HG03521 (cell line): ENCODE data around the gene PSME1.
A peak's percentile ranks its signal among the peaks of the same experiment; 100 is the strongest.

Experiments used
- ATAC-seq: cut with Tn5 transposase; IDR thresholded peaks from one replicate; pipeline ENCODE4 v1.9.1; 2021; ENCODE audit warnings: mild to moderate bottlenecking, moderate library complexity; ENCODE audit not compliant: unreplicated experiment

Gene PSME1

GRCh38 chr14:24145690-24146452, 9.9 kb downstream of the PSME1 start:
- ATAC-seq: no peak

DNA sequence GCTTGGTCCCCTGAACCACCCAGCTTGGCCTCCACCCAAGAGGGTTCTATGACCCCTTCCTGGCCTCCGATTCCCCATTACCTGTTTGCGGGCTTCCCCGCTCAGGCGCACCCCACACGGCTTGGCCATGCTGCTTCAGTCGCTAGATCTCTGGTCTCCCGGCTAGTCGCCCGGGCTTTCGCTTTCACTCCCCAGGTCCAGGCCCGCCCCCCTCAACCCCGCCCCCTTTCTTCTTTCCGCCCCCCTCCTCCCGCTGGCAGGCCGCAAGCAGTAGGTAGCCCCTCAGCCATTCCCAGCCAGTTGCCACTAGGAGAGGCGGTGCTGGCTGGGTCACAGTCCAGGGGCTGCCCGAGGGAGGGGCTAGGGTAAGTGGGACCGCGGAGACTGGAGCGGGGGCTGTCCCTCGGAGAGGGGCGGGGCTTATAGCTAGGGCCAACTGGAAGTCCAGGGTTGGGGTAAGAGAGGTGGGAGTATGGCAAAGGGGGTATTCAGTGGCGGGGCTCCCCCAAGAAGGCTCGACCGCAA, 10.5 kb downstream of the PSME1 start, which contains the start of gene PSME2:
Gene PSME2 (minus strand): TSS at position 158 of the 525 bp plus-strand sequence. CDS start 29 bp downstream, at position 129.
- peak; percentile 58 for ATAC-seq

DNA sequence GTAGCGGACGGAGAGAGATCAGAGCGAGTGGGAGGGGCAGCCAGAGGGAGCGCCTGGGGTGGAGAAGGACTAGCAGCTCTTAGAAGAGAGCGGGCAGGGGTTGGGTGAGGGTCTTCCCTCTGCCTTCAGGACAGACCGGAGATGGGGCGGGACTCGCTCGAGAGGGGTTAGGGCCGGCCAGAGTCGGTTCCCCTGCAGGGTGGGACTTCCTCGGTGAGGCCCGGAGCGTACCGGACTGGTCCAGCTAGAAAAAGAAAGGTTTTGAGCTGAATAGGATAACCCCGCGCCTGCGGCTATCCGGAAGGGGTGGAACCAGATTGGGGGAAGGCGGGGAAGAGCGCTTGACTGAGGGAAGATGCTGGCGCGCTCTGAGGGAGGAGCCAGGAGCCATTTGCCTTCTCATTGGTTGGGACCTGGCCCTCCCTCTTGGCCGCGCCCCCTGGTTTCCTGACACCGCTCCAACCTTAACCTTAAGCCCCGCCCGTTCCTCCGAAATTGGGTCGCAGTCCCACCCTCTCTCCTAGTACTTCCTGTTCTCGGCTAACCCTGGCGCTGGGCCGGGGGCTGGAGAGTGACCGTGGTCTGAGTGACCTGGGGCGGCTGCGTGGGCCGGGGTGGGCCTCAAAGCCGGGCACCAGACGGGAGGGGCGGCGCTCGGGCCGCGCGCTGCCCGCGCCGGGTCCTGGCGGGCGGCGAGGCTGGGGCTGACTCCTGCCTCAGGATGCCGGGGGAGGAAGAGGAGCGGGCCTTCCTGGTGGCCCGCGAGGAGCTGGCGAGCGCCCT, 11.2 kb downstream of the PSME1 start, which contains the start of gene RNF31:
Gene RNF31 (plus strand): TSS at position 521 of the 783 bp plus-strand sequence. CDS start 201 bp downstream, at position 722.
- ATAC-seq: peak; percentile 79

- ATAC-seq: no peak
Observed at GRCh38 chr14:24147761-24148428, 11.9 kb downstream of the PSME1 start.

DNA sequence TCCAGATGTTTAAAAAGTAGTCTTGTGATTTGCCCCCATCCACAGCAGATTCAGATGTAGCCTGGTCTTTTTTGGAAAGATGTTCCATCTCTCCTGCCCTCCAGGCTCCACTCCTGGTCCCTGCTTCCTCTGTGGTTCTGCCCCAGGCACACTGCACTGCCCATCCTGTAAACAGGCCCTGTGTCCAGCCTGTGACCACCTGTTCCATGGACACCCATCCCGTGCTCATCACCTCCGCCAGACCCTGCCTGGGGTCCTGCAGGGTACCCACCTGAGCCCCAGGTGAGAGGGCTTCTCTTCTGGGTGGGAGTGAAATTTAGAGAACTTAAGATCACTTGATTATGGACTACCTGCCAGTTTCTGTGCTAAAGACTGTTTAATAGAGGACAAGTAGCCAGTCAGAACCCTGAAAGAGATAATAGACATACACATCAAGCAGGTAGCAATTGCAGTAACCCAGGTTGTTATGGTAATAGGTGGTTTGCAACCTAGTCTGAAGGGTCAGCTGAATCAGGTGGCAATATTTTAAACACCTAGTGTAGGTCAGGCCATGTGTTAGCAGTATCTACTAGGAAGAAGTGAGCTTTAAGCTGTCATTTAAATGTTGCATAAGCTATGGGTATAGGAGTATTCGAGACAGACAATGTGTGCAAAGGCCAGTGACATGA, 13.4 kb downstream of the PSME1 start:
- no peak for ATAC-seq

GRCh38 chr14:24150061-24150460, 14.1 kb downstream of the PSME1 start:
- ATAC-seq: no peak

- no peak for ATAC-seq
Observed at GRCh38 chr14:24150567-24150966, 14.6 kb downstream of the PSME1 start.

- no peak for ATAC-seq
Observed at GRCh38 chr14:24150993-24151392, 15.0 kb downstream of the PSME1 start.

- ATAC-seq: no peak
Observed at GRCh38 chr14:24151404-24152080, 15.5 kb downstream of the PSME1 start.

GRCh38 chr14:24155100-24155499, 19.1 kb downstream of the PSME1 start:
- no peak for ATAC-seq

GRCh38 chr14:24156840-24157239, 20.8 kb downstream of the PSME1 start:
- ATAC-seq: no peak

- ATAC-seq: no peak
Observed at GRCh38 chr14:24157331-24157730, 21.3 kb downstream of the PSME1 start.

GRCh38 chr14:24159777-24160498, 23.9 kb downstream of the PSME1 start:
- no peak for ATAC-seq

- no peak for ATAC-seq
Observed at GRCh38 chr14:24160499-24160849, 24.5 kb downstream of the PSME1 start.

- peak; percentile 77 for ATAC-seq
Observed at GRCh38 chr14:24160850-24161804, 25.1 kb downstream of the PSME1 start, which contains the start of gene IRF9. Gene IRF9, plus strand, starts transcription at chr14:24161265. Its CDS starts 880 bp downstream, at chr14:24162145.

GRCh38 chr14:24162093-24162492, 26.1 kb downstream of the PSME1 start:
- no peak for ATAC-seq

- ATAC-seq: no peak
Observed at GRCh38 chr14:24164518-24164991, 28.6 kb downstream of the PSME1 start.

GRCh38 chr14:24165785-24166184, 29.8 kb downstream of the PSME1 start:
- ATAC-seq: no peak
